ENCODE data around the gene TMEM190.

Gene TMEM190

DNA sequence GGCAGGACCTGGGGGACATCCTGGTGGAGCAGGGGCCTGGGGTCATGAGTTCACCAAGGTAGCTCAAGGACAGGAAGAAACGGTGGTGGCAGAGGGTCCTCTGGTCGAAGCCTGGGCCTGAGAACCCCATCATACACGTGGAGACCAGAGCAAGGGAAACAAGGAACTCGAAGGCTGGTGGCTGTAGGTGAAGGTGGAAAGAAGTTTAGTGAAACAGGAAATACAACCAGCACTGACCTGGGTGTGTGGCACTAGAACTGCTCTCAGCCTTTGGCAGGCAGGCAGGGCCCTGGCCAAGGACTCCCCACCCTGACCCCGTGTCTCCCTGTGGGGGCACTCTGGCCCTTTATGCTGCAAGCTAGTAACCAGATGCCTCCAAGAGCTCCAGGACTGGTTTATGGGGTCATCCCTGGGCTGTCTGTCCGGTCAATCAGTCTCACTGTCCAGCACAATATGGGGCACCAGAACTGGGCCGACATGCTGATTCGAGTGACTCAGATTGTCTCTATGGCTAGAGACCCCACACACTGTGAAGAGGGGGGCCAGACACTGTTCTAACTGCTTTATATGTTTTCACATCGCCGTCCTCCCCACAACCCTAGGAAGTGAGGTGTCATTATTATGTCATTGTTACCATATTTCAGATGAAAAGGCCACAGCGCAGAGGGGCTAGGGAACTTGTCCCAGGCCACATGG lies 25.9 kb upstream of the TMEM190 start:
- H3K4me3 ChIP-seq (ENCODE audit: low read depth, low read length) = no peak overlapping the region

DNA sequence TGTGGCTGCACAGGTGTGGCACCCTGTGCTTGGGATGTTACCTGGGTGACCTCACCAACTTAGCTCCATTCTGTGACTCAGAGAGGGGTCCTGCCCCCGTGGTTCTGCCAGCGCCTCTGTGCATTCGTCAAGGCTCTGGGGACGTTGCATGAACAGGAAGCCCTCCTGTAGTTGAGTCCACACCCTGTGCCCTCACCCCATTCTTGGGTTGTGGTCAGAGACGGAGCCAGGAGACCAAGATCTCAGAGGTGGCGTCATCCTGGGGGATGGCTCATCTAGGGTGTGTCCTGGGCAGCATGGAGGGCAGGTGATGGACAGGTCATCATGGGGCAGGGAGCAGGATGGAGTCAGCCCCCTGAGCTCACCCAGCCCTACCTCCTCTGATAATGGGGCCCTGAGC lies 24.6 kb upstream of the TMEM190 start:
- no peak overlapping the region for H3K4me3 ChIP-seq (ENCODE audit: low read depth, low read length)

DNA sequence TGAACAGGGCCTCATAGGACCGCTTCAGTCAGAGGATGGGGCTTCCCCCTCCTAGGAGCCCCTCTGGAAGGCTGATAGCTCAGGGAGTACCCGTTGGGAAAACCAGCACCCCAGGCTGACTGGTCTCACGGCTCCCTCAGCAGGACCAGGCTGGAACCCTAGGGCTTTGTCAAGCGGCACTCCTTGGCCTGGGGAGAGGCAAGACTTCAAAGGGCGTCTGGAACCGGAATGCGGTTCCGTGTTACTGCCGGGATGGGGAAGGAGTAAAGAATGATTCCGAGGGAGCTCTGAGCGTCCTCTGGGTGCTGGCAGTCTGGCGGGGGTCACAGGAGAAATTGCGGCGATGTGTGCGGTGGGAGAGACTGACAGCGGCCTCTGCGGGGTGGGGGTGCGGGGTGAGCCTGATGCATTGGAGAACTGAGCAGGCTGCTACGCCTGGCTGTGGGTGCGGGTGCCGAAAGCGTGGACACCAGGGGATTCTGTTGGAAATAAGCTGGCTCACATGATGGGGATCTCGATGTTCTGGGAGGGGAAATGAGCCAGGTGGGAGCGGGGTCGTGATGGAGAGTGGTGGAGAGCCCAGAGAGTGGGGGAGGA lies 24.0 kb upstream of the TMEM190 start:
- H3K4me3 ChIP-seq (ENCODE audit: low read depth, low read length) = no peak overlapping the region

DNA sequence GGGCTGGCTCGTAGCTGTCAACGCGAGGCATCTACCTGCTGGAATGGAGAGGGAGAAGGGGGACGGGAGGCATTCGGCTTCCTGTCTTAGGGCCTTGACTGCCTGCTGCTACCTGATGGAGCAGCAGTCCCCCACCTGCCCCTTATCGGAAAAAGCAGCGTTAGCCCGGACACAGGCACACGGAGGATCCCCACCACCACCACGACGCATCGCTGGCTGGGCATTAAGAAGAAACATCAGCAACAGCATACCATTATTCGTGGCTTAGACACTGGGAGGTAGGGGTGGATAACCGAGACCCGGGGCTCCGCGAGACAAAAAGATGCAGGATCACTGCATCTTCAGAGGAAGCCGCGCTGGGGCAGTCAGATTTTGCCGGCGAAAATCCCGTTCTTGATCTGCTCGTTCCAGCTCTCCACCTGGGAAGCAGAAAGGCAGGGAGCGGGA lies 23.2 kb upstream of the TMEM190 start:
- peak overlapping the region; percentile 37 for H3K4me3 ChIP-seq (ENCODE audit: low read depth, low read length)

DNA sequence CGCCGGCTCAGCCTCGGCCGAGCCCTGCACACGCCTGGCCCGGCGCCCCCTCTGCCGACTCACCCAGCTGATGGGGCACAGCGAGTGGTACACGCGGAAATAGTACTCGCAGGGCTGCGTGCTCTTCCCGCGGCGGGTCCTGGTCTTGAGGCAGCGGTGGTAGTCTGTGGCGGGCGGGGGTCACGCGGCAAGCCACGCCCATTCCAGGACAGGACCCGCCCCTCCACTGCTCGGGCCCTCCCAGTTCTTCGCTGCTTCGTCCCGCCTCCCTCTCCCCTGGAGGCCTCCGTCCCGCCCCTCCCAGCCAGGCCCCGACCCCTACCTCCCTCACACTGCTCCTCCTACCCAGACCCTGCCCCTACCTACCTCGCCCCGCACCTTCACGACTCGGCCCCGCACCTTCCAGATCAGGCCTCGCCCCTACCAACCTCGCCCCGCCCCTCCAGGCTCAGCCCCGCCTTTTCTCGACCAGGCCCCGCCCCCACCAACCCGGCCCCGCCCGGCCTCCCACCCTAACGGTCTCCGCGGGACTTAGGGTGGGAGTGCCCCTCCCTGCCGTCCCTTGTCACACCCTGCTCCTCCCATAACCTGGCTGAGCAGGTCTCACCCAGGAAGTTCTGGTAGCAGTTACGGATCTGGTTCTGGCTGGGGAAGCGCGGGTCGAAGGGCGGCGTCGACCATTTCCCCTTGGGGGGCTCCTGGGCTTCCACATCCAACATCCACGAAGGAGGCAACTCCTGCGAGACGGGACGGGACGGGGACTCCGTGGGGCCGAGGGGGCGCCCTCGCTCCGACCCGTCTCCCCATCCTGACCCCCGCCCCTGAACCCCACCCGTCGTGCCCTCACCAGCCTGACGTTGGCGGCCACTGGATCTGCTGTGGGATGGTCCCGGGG lies 22.6 kb upstream of the TMEM190 start:
- H3K4me3 ChIP-seq (ENCODE audit: low read depth, low read length) = peak overlapping the region; percentile 37

DNA sequence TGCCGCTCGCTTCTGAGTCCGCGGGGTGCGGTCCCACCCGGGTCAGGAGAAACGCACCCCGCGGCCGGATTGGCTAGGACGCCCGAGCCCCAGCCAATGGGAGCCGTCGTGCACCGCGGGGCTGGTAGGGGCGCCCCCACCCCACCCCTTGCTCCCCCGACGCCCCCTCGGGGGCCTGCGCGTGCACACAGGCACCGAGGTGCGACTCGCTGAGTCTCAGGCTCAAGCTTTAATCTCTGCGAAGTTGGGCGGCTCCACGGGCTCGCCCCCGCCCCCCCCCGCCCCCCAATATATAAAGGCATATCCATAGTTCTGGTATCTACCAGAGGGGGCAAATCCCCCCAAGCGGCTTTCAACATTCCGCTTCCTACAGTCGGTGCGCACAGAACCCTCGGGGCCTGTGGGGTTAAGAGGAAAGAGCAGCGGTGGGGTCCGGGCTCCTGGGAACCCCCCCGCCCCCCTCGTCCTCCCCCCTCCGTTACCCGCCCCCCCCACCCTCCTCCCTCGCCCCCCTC lies 21.9 kb upstream of the TMEM190 start, which contains the start of gene COX6B2:
COX6B2 (minus strand) TSS at position 22 of the 515 bp plus-strand sequence. CDS start 198 bp downstream, outside the sequence.
- H3K4me3 ChIP-seq (ENCODE audit: low read depth, low read length) = peak within 1 kb of the TSS; percentile 37

DNA sequence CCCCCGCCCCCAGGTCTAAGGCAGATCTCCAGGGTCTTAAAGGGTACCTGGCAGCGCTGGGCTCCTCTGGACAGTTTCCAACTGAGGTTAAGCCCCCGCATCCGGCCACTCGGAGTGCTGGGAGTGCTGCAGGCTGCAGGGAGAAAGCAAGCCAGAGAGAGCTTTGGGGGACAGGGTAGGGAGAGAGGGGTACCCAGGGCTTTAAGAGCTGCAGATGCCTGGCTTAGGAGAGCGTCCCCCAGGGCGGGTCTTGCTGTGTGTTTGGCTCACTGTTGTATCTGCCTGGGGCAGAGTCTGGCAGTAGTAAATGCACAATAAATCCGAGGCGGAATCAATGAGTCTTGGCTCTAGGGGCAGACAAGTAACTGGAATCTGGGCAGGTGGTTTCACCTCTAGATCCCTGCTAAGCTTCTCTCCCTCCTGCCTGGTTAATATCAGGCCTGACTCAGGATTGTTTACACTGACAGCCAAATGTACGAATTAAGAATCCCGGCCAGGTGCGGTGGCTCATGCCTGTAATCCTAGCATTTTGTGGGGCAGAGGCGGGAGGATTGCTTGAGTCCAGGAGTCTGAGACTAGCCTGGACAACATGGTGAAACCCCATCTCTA lies 21.3 kb upstream of the TMEM190 start:
- no peak overlapping the region for H3K4me3 ChIP-seq (ENCODE audit: low read depth, low read length)

DNA sequence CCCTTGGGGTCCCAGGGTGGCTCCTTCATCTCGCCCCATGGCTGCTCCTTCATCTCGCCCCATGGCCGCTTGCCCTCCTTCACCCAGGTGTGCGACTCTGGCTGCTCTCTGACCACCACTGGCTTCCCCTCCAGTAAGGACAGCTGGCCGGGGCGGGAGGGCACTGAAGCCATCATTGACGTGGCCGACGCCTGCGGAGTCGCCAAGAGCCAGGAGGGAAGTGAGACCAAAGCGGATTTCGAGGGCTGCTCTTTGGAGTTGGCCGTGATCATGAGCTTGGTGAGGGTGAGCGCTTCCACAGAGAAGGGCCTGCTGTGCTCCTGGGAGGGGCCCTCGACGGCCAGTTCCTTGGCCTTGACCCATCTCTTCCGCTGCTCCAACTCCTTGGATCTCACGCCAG lies 18.1 kb upstream of the TMEM190 start:
- H3K4me3 ChIP-seq (ENCODE audit: low read depth, low read length) = no peak overlapping the region

DNA sequence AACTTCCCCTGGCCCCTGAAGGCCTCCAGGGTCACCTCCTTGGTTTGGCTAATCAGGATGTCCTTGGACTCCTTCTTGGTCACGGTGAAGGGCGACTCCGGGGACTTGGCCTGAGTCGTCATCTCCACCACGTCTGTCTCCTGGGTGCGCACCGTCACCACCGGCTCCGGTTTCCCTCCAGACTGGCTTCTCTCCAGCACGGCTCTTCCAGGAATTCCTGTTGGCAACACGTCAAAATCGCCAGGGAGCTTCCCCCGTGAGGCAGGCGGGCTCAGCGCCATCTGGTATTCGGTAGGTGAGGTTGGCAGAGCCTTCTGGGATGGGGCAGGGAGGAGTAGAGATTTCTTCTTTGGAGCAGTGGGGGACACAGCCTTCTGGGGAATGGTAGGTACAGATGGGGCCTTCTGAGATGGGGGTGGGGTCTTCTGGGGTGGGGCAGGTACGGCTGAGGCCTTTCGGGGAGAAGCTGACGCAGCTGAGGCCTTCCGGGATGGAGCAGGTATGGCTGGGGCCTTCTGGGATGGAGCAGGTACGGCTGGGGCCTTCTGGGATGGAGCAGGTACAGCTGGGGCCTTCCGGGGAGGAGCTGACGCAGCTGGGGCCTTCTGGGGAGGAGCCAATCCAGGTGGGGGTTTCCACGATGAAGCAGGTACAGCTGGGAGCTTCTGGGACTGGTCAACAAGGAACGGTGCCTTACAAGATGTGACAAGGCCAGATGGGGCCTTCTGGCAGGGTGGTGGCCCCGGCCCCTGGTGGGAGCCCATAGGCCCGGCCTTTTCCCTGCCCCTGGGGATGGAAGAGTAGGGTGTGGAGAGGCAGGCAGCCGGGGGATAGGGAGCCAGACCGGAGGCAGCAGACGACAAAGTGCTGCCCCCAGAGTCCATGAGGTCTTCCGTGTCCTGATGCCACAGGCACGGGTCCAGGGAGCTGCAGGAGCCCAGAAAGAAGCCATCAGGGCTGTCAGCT lies 17.4 kb upstream of the TMEM190 start:
- H3K4me3 ChIP-seq (ENCODE audit: low read depth, low read length) = no peak overlapping the region

DNA sequence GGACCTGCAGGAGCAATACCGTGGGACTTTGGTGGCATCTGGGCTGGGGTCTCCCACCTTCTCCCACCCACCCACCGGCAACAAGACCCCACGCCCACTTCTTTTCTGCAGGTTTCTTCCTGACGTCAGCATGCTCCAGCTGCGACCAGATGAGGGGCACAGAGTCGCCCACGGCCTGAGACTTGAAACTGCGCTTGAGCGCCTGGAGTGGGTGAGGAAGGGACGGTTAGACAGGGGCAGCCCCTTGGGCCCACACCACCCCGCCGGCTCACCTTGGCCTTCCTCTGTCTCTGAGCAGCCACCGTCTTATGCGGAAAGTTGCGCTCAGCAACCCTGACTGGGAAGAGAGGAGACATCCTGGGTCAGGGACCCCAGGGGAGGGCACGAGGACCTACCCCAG lies 15.7 kb upstream of the TMEM190 start:
- H3K4me3 ChIP-seq (ENCODE audit: low read depth, low read length) = no peak overlapping the region

DNA sequence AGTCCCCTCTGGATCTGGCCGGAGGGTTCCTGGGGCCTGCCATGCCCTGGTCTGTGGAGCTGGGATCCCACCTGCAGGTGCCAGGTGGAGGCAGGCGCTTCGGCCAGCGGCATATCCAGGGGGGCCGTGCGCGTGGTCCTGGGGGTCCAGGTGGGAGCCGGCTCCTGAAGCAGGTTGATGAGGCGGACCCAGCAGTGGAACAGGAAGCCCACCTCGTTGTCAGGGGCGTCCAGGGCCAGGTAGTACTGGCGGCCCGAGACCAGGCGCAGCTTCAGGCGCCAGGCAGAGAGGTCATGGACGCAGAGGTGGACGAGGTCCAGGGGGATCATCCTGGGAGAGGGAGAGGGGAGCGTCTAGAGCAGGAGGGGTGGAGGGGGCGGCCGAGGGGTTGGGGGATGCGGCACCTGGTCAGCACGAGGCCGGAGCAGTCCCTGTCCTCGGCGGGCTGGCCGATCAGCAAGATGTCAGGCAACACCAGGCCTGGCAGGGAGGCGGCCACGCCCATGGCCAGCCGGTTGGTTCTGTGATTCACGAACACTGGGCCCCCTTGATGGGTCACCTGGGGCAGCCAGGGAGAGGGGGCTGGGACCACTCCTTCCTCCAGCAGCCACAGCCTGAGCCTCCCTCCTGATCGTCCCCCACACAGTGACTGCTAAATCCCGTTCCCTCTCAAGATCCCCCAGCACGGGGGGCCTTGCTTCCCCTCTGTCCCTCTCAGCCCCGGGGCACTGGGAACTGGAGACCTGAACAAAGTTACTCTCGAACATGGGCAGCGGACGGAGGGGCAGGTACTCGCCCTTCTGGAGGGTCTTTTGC lies 14.2 kb upstream of the TMEM190 start:
- H3K4me3 ChIP-seq (ENCODE audit: low read depth, low read length) = no peak overlapping the region

DNA sequence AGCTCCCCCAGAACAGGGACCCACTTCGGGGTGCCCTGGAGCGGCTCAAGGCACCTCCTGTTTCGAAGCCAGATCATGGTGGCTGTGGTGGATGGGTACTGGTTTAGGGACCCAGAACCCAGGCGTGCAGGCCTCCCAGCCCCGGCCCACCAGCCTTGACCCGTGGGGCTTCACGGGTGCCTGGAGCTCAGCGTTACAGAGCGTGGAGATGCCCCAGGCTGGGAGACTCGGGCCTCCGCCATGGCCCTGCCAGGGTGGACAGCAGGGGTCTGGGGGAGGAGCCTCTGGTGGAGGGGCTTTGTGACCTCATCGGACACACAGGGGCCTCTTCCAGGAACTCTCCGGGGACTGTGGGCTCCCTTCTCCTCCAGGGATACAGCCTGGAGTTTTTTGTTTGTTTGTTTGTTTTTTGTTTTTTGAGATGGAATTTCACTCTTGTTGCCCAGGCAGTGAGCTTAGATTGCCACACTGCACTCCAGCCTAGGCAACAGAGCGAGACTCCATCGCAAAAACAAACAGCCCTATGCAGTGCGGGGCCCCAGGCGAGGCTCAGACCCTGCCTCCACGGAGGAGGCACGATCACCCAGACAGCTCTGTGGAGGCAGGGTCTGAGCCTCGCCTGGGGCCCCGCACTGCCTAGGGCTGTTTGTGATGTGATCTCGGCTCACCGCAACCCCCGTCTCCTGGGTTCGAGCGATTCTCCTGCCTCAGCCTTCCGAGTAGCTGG lies 13.5 kb upstream of the TMEM190 start, which contains the start of gene GARIN5B:
GARIN5B (minus strand) TSS at position 271 of the 727 bp plus-strand sequence; CDS start at position 77, 194 bp downstream.
- H3K4me3 ChIP-seq (ENCODE audit: low read depth, low read length) = no peak within 1 kb of the TSS

DNA sequence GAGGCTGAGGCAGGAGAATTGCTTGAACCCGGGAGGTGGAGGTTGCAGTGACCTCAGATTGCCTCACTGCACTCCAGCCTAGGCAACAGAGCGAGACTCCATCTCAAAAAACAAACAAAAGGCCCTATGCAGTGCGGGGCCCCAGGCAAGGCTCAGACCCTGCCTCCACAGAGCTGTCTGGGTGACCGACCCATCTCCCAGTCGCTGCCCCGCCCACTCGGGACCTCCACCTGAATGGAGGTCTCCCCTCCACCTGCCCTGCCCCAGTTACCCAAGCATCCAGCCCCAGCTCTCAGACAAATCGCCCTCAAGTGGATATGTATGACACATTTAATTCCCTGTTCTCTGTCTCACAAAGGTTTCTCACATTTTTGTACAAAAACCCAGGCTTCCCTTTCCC lies 11.4 kb upstream of the TMEM190 start:
- no peak overlapping the region for H3K4me3 ChIP-seq (ENCODE audit: low read depth, low read length)

DNA sequence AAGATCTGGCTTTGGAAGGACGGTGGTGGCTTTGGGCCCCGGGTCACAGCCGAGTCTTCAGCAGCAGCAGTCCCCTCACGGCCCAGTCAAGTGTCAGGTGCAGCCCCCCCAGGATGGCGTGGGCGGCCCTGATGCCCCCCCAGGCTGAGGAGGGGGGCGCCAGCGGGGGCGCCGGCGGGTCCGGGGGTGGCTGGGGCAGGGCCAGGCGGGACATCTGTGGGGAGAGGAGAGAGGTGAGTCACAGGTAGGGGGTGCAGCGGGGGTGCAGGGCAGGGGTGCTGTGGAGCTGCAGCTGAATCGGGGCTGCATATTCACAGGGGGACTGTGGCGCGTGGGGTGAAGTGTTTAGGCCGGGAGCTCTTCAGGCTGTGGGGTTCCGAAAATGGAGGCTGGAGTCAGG lies 10.7 kb upstream of the TMEM190 start:
- no peak overlapping the region for H3K4me3 ChIP-seq (ENCODE audit: low read depth, low read length)

DNA sequence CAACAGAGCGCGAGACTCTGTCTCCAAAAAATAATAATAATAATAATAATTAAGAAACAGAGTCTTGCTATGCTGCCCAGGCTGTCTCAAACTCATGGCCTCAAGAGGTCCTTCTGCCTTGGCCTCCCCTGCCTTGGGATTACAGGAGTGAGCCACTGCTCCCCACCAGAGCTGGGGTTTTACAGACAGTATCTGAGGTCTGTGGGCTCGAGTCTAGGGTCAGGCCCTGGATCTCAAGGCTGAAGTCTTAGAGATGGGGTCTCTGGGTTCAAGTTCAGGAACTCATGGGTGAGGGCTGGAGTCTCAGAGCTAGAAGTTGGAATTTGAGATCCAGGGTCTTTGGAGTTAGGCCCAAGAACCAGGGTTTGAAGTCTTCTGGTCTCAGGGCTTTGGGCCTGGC lies 9.8 kb upstream of the TMEM190 start:
- no peak overlapping the region for H3K4me3 ChIP-seq (ENCODE audit: low read depth, low read length)

DNA sequence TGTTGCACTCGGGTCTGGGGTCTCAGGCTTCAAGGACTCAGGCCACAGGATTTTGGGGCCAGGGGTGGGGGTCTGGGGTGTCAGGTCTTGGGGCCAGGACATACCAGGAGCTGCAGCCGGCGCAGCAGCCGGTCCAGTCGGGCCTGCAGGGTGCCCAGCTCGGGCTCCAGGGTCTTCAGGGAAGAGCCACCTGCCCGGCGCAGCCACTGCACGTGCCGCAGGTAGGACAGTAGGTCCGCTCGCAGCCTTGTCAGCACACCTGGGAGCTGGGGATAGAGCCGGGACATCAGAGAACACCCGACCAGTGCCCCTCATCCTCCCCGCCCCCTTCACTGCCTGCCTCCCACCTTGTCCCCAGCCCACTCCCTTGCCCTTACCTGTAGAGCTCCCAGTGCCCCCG lies 8.5 kb upstream of the TMEM190 start:
- H3K4me3 ChIP-seq (ENCODE audit: low read depth, low read length) = no peak overlapping the region

DNA sequence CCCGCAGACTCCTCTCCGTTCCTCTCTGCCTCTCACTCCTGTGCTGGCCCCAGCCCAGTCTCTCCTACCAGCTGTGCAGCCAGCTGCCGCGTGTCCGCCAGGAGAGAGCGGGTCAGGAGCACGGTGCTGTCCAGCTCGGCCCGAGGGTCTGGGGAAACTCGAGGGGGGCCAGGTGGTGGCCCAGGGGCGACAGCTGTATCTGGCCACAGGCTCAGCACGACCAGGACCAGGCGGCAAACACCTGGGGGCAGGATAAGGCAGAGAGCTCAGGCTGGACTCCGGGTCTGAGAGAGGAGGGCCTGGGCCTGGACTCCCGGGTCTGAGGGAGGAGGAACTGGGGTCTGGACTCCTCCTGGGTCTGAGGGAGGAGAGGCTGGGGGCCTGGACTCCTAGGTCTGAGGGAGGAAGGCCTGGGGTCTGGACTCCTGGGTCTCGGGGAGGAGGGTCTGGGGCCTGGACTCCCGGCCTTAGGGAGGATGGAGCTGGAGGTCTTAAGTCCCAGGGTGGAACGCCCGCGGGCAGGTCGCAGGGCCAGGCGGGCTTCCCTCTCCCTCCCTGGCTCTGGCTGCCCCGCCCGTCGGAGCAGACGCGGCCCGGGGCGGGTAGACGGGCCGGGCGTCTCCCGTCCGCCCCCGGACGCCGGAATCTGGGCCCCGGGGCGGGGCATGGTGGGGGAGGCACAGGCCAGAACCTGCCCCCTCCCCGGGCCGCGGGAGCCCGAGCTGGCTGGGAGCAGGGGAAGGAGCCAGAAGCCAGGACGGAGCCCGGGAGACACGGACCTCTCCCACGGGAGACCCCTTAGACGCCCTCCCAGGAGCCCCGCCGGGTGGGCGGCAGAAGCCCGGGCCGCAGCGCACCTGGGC lies 7.7 kb upstream of the TMEM190 start:
- peak overlapping the region; percentile 17 for H3K4me3 ChIP-seq (ENCODE audit: low read depth, low read length)
